ENCODE data around the gene PRPF8.
"Not testable (repeated sequence)": the region's sequence is repeated elsewhere in the genome, so short reads cannot be mapped to it uniquely, and the experiment has no call there.

The PRPF8 gene

GRCh38 chr17:1695365-1695764 lies 10.7 kb upstream of the PRPF8 start:
- no peak for DNase-seq

GRCh38 chr17:1693339-1693738 lies 8.7 kb upstream of the PRPF8 start:
- no peak for DNase-seq

- DNase-seq: no peak
Observed at GRCh38 chr17:1690544-1691221, 6.0 kb upstream of the PRPF8 start.

GRCh38 chr17:1688405-1688804 lies 3.7 kb upstream of the PRPF8 start:
- DNase-seq: not testable (repeated sequence)

- no peak for DNase-seq
Observed at GRCh38 chr17:1686086-1686485, 1.4 kb upstream of the PRPF8 start.

- peak in 1 of 56 donors; percentile 2 for DNase-seq
Observed at GRCh38 chr17:1683459-1683858, 1.2 kb downstream of the PRPF8 start.

- DNase-seq: no peak
Observed at GRCh38 chr17:1676401-1676800, 8.3 kb downstream of the PRPF8 start.

- no peak for DNase-seq
Observed at GRCh38 chr17:1673041-1673785, 11.5 kb downstream of the PRPF8 start.

GRCh38 chr17:1663934-1664333 lies 20.7 kb downstream of the PRPF8 start:
- DNase-seq: not testable (repeated sequence)

- DNase-seq: no peak
Observed at GRCh38 chr17:1661045-1661444, 23.6 kb downstream of the PRPF8 start.

GRCh38 chr17:1658100-1658499 lies 26.6 kb downstream of the PRPF8 start:
- DNase-seq: no peak

GRCh38 chr17:1653735-1654134 lies 30.9 kb downstream of the PRPF8 start:
- DNase-seq: no peak

- DNase-seq: not testable (repeated sequence)
Observed at GRCh38 chr17:1652794-1653193, 31.9 kb downstream of the PRPF8 start.

GRCh38 chr17:1651559-1651844 lies 33.2 kb downstream of the PRPF8 start:
- no peak for DNase-seq

- DNase-seq: no peak
Observed at GRCh38 chr17:1650731-1651558, 33.7 kb downstream of the PRPF8 start.

GRCh38 chr17:1649844-1650501 lies 34.7 kb downstream of the PRPF8 start, which contains the start of gene RILP:
RILP (minus strand) TSS chr17:1649866; CDS start chr17:1649804, 62 bp downstream.
- DNase-seq: peak in 3 of 56 donors; percentile 33 to 42 (median 37)

GRCh38 chr17:1648963-1649843 lies 35.5 kb downstream of the PRPF8 start:
- peak in 55 of 56 donors; percentile 54 to 97 (median 89) for DNase-seq

- peak in 6 of 56 donors; percentile 40 to 66 (median 62) for DNase-seq
Observed at GRCh38 chr17:1648173-1648962, 36.3 kb downstream of the PRPF8 start.

GRCh38 chr17:1647802-1648171 lies 36.9 kb downstream of the PRPF8 start:
- no peak for DNase-seq
